H1 (cell line): ENCODE data around the gene CELF2. TPM values are rescaled to one million over a fixed set of nuclear protein-coding genes. Genes with fewer than 3 reads are reported as not detected.

Experiments
- CTCF ChIA-PET: fragments of 300-600 bp; sonication (Branson Sonifier 250); formaldehyde crosslinking; loops from one replicate; lab custom pipeline; 2021; ENCODE audit not compliant: partially characterized antibody; lab: Charles Lee
- POLR2A ChIA-PET: fragments of 300-600 bp; sonication (Branson Sonifier 250); formaldehyde crosslinking; loops from one replicate; lab custom pipeline; 2021; ENCODE audit warnings: inconsistent platforms; ENCODE audit not compliant: partially characterized antibody; lab: Charles Lee
- DNase-seq, 2 experiments: peaks; one replicate each; pipeline versions ENCODE4 v3.0.0 to v3.0.0-alpha.2; 2010 to 2022; ENCODE audit warnings: low spot score in 2 of 2, low read depth in 1 of 2, mixed read lengths in 1 of 2
- FAIRE-seq: peaks from 2 replicates; lab custom pipeline; 2011; peaks lifted over from hg19 to GRCh38; lab: Jason Lieb, UNC
- H2AFZ ChIP-seq: 2 replicates; pipeline ENCODE4 v1.8.1; 2012; ENCODE audit warnings: low read length, inconsistent platforms
- H2AK5ac ChIP-seq: 2 replicates; pipeline ENCODE4 v1.6.1; 2013; ENCODE audit warnings: low read depth, low read length
- H2BK120ac ChIP-seq: replicated peaks from 2 replicates; pipeline ENCODE3; 2013; ENCODE audit warnings: low read depth, low read length, inconsistent platforms
- H2BK12ac ChIP-seq: 2 replicates; pipeline ENCODE4 v1.6.1; 2013; ENCODE audit warnings: low read depth, low read length
- H2BK15ac ChIP-seq: 2 replicates; pipeline ENCODE4 v1.6.1; 2013; ENCODE audit warnings: low read length
- H2BK20ac ChIP-seq: 2 replicates; pipeline ENCODE4 v1.6.1; 2013; ENCODE audit warnings: low read length
- H2BK5ac ChIP-seq: 2 replicates; pipeline ENCODE4 v1.6.1; 2013; ENCODE audit warnings: low read depth, low read length
- H3K14ac ChIP-seq: 2 replicates; pipeline ENCODE4 v1.6.1; 2013; ENCODE audit warnings: inconsistent platforms; ENCODE audit not compliant: insufficient read length
- H3K18ac ChIP-seq: 2 replicates; pipeline ENCODE4 v1.6.1; 2013; ENCODE audit warnings: low read length; ENCODE audit errors: extremely low read depth
- H3K23ac ChIP-seq: 2 replicates; pipeline ENCODE4 v1.6.1; 2013; ENCODE audit warnings: inconsistent platforms; ENCODE audit not compliant: insufficient read length
- H3K23me2 ChIP-seq: 2 replicates; pipeline ENCODE4 v1.6.1; 2013; ENCODE audit warnings: low read depth, low read length
- H3K27ac ChIP-seq: 2 replicates; pipeline ENCODE4 v1.6.1; 2011; ENCODE audit warnings: low read depth, low read length, inconsistent platforms
- H3K27me3 ChIP-seq, 4 experiments: replicated peaks in 1 of 4; 1 replicate in 1 of 4; 2 replicates in 3 of 4; pipeline versions ENCODE4 v1.6.1 to v1.8.1; 2011 to 2013; ENCODE audit warnings: low read length in 3 of 4, mild to moderate bottlenecking in 3 of 4, inconsistent platforms in 2 of 4, mixed read lengths in 2 of 4, moderate library complexity in 1 of 4; ENCODE audit not compliant: control insufficient read depth in 3 of 4, insufficient read depth in 3 of 4; ENCODE audit errors: extremely low read depth in 1 of 4
- H3K36me3 ChIP-seq, 4 experiments: 2 replicates each; pipeline versions ENCODE4 v1.6.1 to v1.8.1; 2011 to 2013; ENCODE audit warnings: mild to moderate bottlenecking in 4 of 4, low read length in 3 of 4, moderate library complexity in 2 of 4, control low read depth in 1 of 4, inconsistent platforms in 1 of 4; ENCODE audit not compliant: insufficient read depth in 4 of 4, control insufficient read depth in 2 of 4
- H3K4ac ChIP-seq: replicated peaks from 2 replicates; pipeline ENCODE3; 2013; ENCODE audit warnings: low read length, low read depth, mixed read lengths, inconsistent platforms; ENCODE audit not compliant: insufficient read length
- H3K4me1 ChIP-seq, 4 experiments: replicated peaks in 1 of 4; 1 replicate in 1 of 4; 2 replicates in 3 of 4; pipeline versions ENCODE4 v1.6.1 to v1.8.1; 2011 to 2013; ENCODE audit warnings: low read length in 3 of 4, inconsistent platforms in 2 of 4, mixed read lengths in 1 of 4; ENCODE audit not compliant: insufficient read depth in 4 of 4, control insufficient read depth in 3 of 4
- H3K4me2 ChIP-seq, 2 experiments: 2 replicates each; pipeline versions ENCODE4 v1.6.1 to v1.8.1; 2011 to 2013; ENCODE audit warnings: low read depth in 2 of 2, low read length in 2 of 2, control low read depth in 1 of 2, inconsistent platforms in 1 of 2, mild to moderate bottlenecking in 1 of 2; ENCODE audit not compliant: insufficient read depth in 1 of 2
- H3K4me3 ChIP-seq, 4 experiments: fragments of 200-600, 300-600 bp in 1 of 4; sonication (generic), shearing (Covaris generic), sonication (Bioruptor Twin) in 1 of 4; 2 replicates each; pipeline versions ENCODE4 v1.5.1 to v1.8.1; 2011 to 2016; ENCODE audit warnings: low read length in 4 of 4, low read depth in 3 of 4, control low read depth in 2 of 4, inconsistent platforms in 2 of 4, mild to moderate bottlenecking in 2 of 4, mixed read lengths in 1 of 4, moderate library complexity in 1 of 4; ENCODE audit not compliant: insufficient read depth in 2 of 4; ENCODE audit errors: extremely low read depth in 1 of 4
- H3K56ac ChIP-seq: replicated peaks from 2 replicates; pipeline ENCODE3; 2013; ENCODE audit warnings: low read depth, mild to moderate bottlenecking, mixed read lengths, low read length, inconsistent platforms; ENCODE audit not compliant: insufficient read length
- H3K79me1 ChIP-seq: 2 replicates; pipeline ENCODE4 v1.6.1; 2013; ENCODE audit warnings: low read depth, low read length, control low read depth
- H3K79me2 ChIP-seq, 2 experiments: 2 replicates each; pipeline versions ENCODE4 v1.6.1 to v1.8.1; 2012 to 2013; ENCODE audit warnings: low read length in 2 of 2, mild to moderate bottlenecking in 2 of 2, inconsistent platforms in 1 of 2; ENCODE audit not compliant: insufficient read depth in 2 of 2, control insufficient read depth in 1 of 2
- H3K9ac ChIP-seq, 4 experiments: replicated peaks in 1 of 4; 1 replicate in 1 of 4; 2 replicates in 3 of 4; pipeline versions ENCODE4 v1.6.1 to v1.8.1; 2011 to 2013; ENCODE audit warnings: low read depth in 3 of 4, low read length in 3 of 4, control low read depth in 2 of 4, mild to moderate bottlenecking in 2 of 4, moderate library complexity in 2 of 4, inconsistent platforms in 1 of 4; ENCODE audit errors: extremely low read depth in 1 of 4
- H3K9me3 ChIP-seq, 2 experiments: 2 replicates each; pipeline versions ENCODE4 v1.6.1 to v1.8.1; 2012 to 2013; ENCODE audit warnings: mild to moderate bottlenecking in 2 of 2, moderate library complexity in 2 of 2, control low read depth in 1 of 2, inconsistent platforms in 1 of 2, low read depth in 1 of 2, low read length in 1 of 2, mixed read lengths in 1 of 2; ENCODE audit not compliant: insufficient read depth in 2 of 2
- H4K20me1 ChIP-seq, 2 experiments: replicated peaks in 1 of 2; 2 replicates each; pipeline versions ENCODE3 to v1.8.1; 2011 to 2013; ENCODE audit warnings: inconsistent platforms in 2 of 2, low read length in 2 of 2, mild to moderate bottlenecking in 1 of 2; ENCODE audit not compliant: insufficient read depth in 2 of 2, control insufficient read depth in 1 of 2
- H4K5ac ChIP-seq: 2 replicates; pipeline ENCODE4 v1.6.1; 2013; ENCODE audit warnings: low read length, low read depth, mixed read lengths, inconsistent platforms; ENCODE audit not compliant: insufficient read length
- H4K8ac ChIP-seq: 2 replicates; pipeline ENCODE4 v1.8.0; 2013; ENCODE audit warnings: mild to moderate bottlenecking, moderate library complexity, low read length, inconsistent platforms; ENCODE audit not compliant: insufficient read depth; ENCODE audit errors: extremely low read depth
- H4K91ac ChIP-seq: replicated peaks from 2 replicates; pipeline ENCODE3; 2013; ENCODE audit warnings: low read length, mixed read lengths, inconsistent platforms; ENCODE audit not compliant: insufficient read length
- CBX5 ChIP-seq: fragments of 300-800, 300-1000 bp; sonication (generic); IDR thresholded peaks from 2 replicates; pipeline ENCODE4 v1.7.1; 2016; ENCODE audit warnings: antibody characterized with exemption, low read length, low read depth
- CBX8 ChIP-seq: fragments of 300-800, 300-1000 bp; sonication (generic); IDR thresholded peaks from 2 replicates; pipeline ENCODE4 v1.7.1; 2016; ENCODE audit warnings: low read depth, low read length, borderline replicate concordance
- CHD2 ChIP-seq: IDR thresholded peaks from 2 replicates; pipeline ENCODE4 v1.6.1; 2012; ENCODE audit warnings: low read length, improper control_type of control experiment
- RBBP5 ChIP-seq: IDR thresholded peaks from 2 replicates; pipeline ENCODE4 v1.7.1; 2012; ENCODE audit warnings: low read depth, mild to moderate bottlenecking, inconsistent platforms, low read length, moderate library complexity, borderline replicate concordance
- SP2 ChIP-seq: IDR thresholded peaks from 2 replicates; pipeline ENCODE4 v1.6.1; 2012; ENCODE audit warnings: mild to moderate bottlenecking, low read length, inconsistent platforms
- TAF1 ChIP-seq: IDR thresholded peaks from 2 replicates; pipeline ENCODE4 v1.6.1; 2011; ENCODE audit warnings: mild to moderate bottlenecking, low read depth, low read length
- TBP ChIP-seq: IDR thresholded peaks from 2 replicates; pipeline ENCODE4 v1.6.1; 2011; ENCODE audit warnings: low read depth, low read length, improper control_type of control experiment
- WGBS, 2 experiments: shearing (Covaris generic) in 1 of 2; methylation state at CpG; one replicate each; pipeline versions ENCODE4 v1.1.6 to v1.1.7; 2013 to 2015; ENCODE audit warnings: low lambda C conversion rate in 2 of 2, mixed read lengths in 2 of 2, inconsistent platforms in 1 of 2, low coverage in 1 of 2, missing lambda C conversion rate in 1 of 2; ENCODE audit not compliant: insufficient replicate concordance in 2 of 2, insufficient coverage in 1 of 2, insufficient read length in 1 of 2; ENCODE audit errors: extremely low coverage in 1 of 2, missing lambda C conversion rate in 1 of 2; 5-methylcytosine and 5-hydroxymethylcytosine counted together
- polyA plus RNA-seq, 7 experiments: library from polyadenylated mRNA; depleted of rRNA in 3 of 7; stranded (reverse) in 5 of 7; unstranded in 2 of 7; fragments of >200 nt in 5 of 7; fragments of 200-250 nt in 2 of 7; gene quantifications; 1 replicate in 5 of 7; 2 replicates in 1 of 7; 4 replicates in 1 of 7; pipeline versions ENCODE4 v1.2.1 to v1.2.3, GENCODE V29; 2011 to 2013; ENCODE audit warnings: missing spikeins in 2 of 7, mixed read lengths in 2 of 7
- total RNA-seq: library from RNA; stranded (reverse); fragmentation: NEBNext Ultra II Directional; extraction: Animal tissue kit (Norgen Biotek cat#: 25700); gene quantifications from 2 replicates; pipeline ENCODE4 v1.2.1, GENCODE V29; 2021

CELF2 gene
- total and polyA plus RNA-seq, 2 of the 8 experiments (the other 6 are each of a cell fraction or from before 2014, with no cell fraction given) = 18.3 to 22.7 TPM

DNA sequence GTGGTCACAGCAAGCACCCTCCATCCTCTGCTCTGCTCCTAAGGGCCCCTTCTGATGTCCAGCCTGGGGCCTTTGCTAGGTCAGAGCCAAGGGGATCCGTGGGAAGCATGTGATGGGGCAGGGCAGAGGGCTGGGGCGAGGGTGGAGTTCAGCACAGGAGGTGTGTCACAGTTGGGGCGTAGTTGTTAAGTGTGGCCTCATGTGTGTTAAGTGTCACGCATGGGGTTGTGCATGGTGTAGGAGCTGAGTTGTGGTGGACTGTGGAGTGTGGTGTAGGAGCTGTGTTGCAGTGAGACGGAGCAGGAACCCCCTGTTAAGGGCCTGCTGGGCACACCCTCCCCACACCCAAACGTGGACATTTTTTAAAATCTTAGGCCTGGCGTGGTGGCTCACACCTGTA is 345.8 kb downstream of the CELF2 start:
- Histone ChIP-seq H3K4me2 (no peak overlapping the region), H3K27me3 (no peaks in the 10 kb centered on the region), H4K91ac (no peak overlapping the region), H2BK20ac (no peak overlapping the region)
- POLR2A ChIA-PET = no interaction called here
- TF ChIP-seq RBBP5 (no peak), CBX8 (no peak), TAF1 (no peak), TBP (no peak), CHD2 (no peak), SP2 (no peak), CBX5 (no peak)
- TF ChIP-seq, all 59 proteins: peak for 0
- Histone ChIP-seq H2BK5ac (no peak overlapping the region), H2BK120ac (no peak overlapping the region), H3K18ac (no peak overlapping the region), H3K4me3 (no peak overlapping the region), H3K27ac (no peak overlapping the region), H3K9me3 (peaks cover 0 to 2% of the 10 kb centered on the region in 2 experiments; a peak in 1 of 4 replicates), H2BK15ac (no peak overlapping the region), H3K4me1 (no peaks in the 10 kb centered on the region), H3K79me2 (no peaks in the 10 kb centered on the region), H2AFZ (no peak overlapping the region), H3K36me3 (no peaks in the 10 kb centered on the region), H4K5ac (no peak overlapping the region), H3K4ac (no peak overlapping the region), H4K8ac (no peak overlapping the region), H3K56ac (no peak overlapping the region), H2BK12ac (no peak overlapping the region), H3K9ac (no peak overlapping the region), H3K23me2 (no peaks in the 10 kb centered on the region), H3K14ac (no peak overlapping the region), H2AK5ac (no peak overlapping the region), H4K20me1 (no peaks in the 10 kb centered on the region), H3K23ac (no peak overlapping the region), H3K79me1 (no peaks in the 10 kb centered on the region)
- no peak for FAIRE-seq
- CTCF ChIA-PET = interaction anchor here (1.0 to 1.1 kb wide), 2 partner anchors 17 to 22 kb away, joined by 3 to 4 read pairs; no protein-coding TSS in a partner anchor
- WGBS, 2 experiments = 86% methylated on average over 7 of the region's 7 CpGs; no CpG with 5 or more reads in 1 of the 2 experiments
- no peak for DNase-seq
